Sigmoid colon (tissue), 7 donors: ENCODE results near the gene BRME1. TPM values are rescaled to one million over a fixed set of nuclear protein-coding genes. Genes with fewer than 3 reads are reported as not detected.

ENCODE experiments used
- DNase-seq: peaks from one replicate; pipeline ENCODE4 v3.0.0-alpha.2; 2019
- H3K27ac ChIP-seq, 4 donors: fragments of 200-600 bp; sonication (generic); one replicate each; pipeline ENCODE4 v1.5.1; 2016 to 2019; ENCODE audit warnings: mild to moderate bottlenecking in 1 of 4
- H3K27me3 ChIP-seq, 3 donors: fragments of 200-600 bp; sonication (generic); one replicate each; pipeline ENCODE4 v1.5.1; 2019; ENCODE audit warnings: mild to moderate bottlenecking in 1 of 3
- H3K36me3 ChIP-seq, 4 donors: fragments of 200-600 bp; sonication (generic); one replicate each; pipeline ENCODE4 v1.5.1; 2016 to 2019
- H3K4me1 ChIP-seq, 4 donors: fragments of 200-600 bp; sonication (generic); one replicate each; pipeline ENCODE4 v1.5.1; 2017 to 2019
- H3K4me3 ChIP-seq, 4 donors: fragments of 200-600 bp; sonication (generic); one replicate each; pipeline ENCODE4 v1.5.1; 2017 to 2019; ENCODE audit warnings: mild to moderate bottlenecking in 2 of 4, moderate library complexity in 1 of 4
- H3K9me3 ChIP-seq, 4 donors: fragments of 200-600 bp in 3 of 4; sonication (generic) in 3 of 4; one replicate each; pipeline versions ENCODE4 v1.5.1 to v1.6.1; 2013 to 2019
- CTCF ChIP-seq, 4 experiments: fragments of 450-650 bp in 3 of 4; fragments of 200-600 bp in 1 of 4; IDR thresholded peaks; one replicate each; pipeline ENCODE4 v1.5.1; 2016 to 2019; ENCODE audit warnings: antibody characterized with exemption in 4 of 4, mild to moderate bottlenecking in 3 of 4, moderate library complexity in 2 of 4
- EP300 ChIP-seq, 4 donors: sonication (generic); formaldehyde crosslinking; IDR thresholded peaks; one replicate each; pipeline ENCODE4 v1.6.1; 2017; ENCODE audit warnings: antibody characterized with exemption in 4 of 4
- POLR2A ChIP-seq, 2 donors: fragments of 450-650 bp; IDR thresholded peaks; one replicate each; pipeline ENCODE4 v1.6.1; 2016; ENCODE audit warnings: antibody characterized with exemption in 2 of 2, mild to moderate bottlenecking in 2 of 2, moderate library complexity in 2 of 2
- POLR2AphosphoS5 ChIP-seq, 4 donors: sonication (generic); formaldehyde crosslinking; IDR thresholded peaks; one replicate each; pipeline ENCODE4 v1.6.1; 2017; ENCODE audit warnings: antibody characterized with exemption in 4 of 4
- WGBS, 2 donors: extraction: QIAGEN DNeasy Blood & Tissue Kit; methylation state at CpG; one replicate each; pipeline ENCODE4 v1.1.7; 2013; 5-methylcytosine and 5-hydroxymethylcytosine counted together
- intact Hi-C: fragments of 100-400 bp; cut with DNase I; formaldehyde crosslinking; loops from one replicate; pipeline ENCODE4 v1.15.1; 2023
- polyA plus RNA-seq, 3 donors: library from polyadenylated mRNA; stranded (reverse); fragments of 200-250 nt; gene quantifications; one replicate each; pipeline ENCODE4 v1.2.3, GENCODE V29; 2013
- total RNA-seq, 4 donors: library from RNA; depleted of rRNA; stranded (reverse); fragments of >200 nt; gene quantifications; one replicate each; pipeline ENCODE4 v1.1.0, GENCODE V29; 2016
- donor health status: healthy with polysubstance abuse.
- donor health status: Bipolar disorder and iron deficiency.
- donor health status: healthy.

BRME1 gene
- total and polyA plus RNA-seq, 7 donors: 0.99 to 9.0 (median 1.8) TPM

DNA sequence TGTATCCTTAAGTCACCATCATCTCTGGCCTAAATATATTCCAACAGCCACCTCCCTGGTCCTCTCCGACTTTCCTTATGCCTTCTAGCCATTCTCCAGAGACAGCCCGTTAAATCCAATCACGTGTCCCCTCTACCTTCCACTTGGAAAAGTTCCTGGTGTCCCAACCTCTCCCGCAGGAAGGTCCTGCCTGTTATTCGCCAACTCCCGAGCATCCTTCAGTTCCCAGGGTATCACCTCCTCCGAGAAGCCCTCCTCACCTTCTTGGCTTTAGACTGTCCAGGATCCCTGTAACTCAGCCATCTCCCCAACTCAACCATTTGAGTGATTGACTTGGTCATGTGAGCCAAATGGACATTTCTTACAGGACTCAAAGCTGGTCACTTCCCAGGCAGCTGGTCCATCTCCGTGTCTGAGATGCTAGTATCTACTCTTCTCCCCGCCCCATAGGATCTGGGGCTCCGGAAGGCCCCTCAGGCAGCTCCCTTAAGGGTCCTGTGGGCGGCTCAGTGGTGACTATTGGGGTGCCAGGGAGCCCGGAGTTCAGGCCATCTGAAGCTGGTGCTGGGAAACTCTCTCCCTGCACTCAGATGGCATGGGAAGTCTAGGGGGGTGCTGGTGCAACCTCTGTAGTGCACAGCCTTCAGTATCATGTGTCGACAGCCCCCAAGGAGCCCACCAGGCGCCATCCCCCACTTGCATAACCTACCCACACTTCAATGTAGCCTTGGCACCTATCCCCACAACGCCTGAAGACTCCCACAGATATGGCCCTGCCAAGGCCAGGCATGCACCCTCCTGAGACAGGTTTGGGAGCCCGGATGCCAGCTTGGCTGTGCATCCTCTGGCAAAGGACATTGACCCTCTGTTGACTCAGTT, 56.9 kb downstream of the BRME1 start:
- Histone ChIP-seq H3K4me1 (peaks cover 0 to 78% (median 61%) of the 10 kb centered on the region in 4 donors), H3K27me3 (no peaks in the 10 kb centered on the region), H3K4me3 (no peak overlapping the region), H3K9me3 (no peaks in the 10 kb centered on the region), H3K27ac (peak overlapping the region; percentile 96 to 100 (median 99)), H3K36me3 (no peaks in the 10 kb centered on the region)
- 57 to 77% methylated on average over 16 of the region's 16 CpGs for WGBS, 2 donors
- TF ChIP-seq POLR2A (IDR thresholded peaks at IDR 0.05) (no peak), CTCF (IDR thresholded peaks at IDR 0.05) (no peak), EP300 (IDR thresholded peaks at IDR 0.05) (no peak), POLR2AphosphoS5 (IDR thresholded peaks at IDR 0.05) (no peak)
- DNase-seq: no peak
- intact Hi-C loops: loop anchor here (5.0 to 10.0 kb wide), 3 partner anchors 687 to 1057 kb away; partner anchors contain the start of gene JUNB

GRCh38 chr19:13848340-13848677, 57.6 kb downstream of the BRME1 start:
- peaks cover 0 to 81% (median 67%) of the 10 kb centered on the region in 4 donors for H3K4me1 ChIP-seq
- TF ChIP-seq POLR2A (IDR thresholded peaks at IDR 0.05) (no peak), EP300 (IDR thresholded peaks at IDR 0.05) (no peak), CTCF (IDR thresholded peaks at IDR 0.05) (no peak), POLR2AphosphoS5 (IDR thresholded peaks at IDR 0.05) (no peak)
- H3K36me3 ChIP-seq: no peaks in the 10 kb centered on the region
- 67 to 75% methylated on average over 4 of the region's 4 CpGs for WGBS, 2 donors
- intact Hi-C loops: loop anchor here (5.0 to 10.0 kb wide), 3 partner anchors 686 to 1056 kb away; partner anchors contain the start of gene JUNB
- no peak overlapping the region for H3K4me3 ChIP-seq
- H3K27ac ChIP-seq: peak overlapping the region; percentile 96 to 100 (median 99)
- no peaks in the 10 kb centered on the region for H3K9me3 ChIP-seq
- H3K27me3 ChIP-seq: no peaks in the 10 kb centered on the region
- DNase-seq: no peak

GRCh38 chr19:13847407-13848339, 58.2 kb downstream of the BRME1 start:
- DNase-seq: peak; percentile 98
- TF ChIP-seq CTCF (IDR thresholded peaks at IDR 0.05): peak in 2 of 4 experiments; percentile 18 to 21
- peak; percentile 87 to 95 (median 93) for TF ChIP-seq POLR2AphosphoS5 (IDR thresholded peaks at IDR 0.05)
- peak in 2 of 4 donors; percentile 60 to 72 for TF ChIP-seq EP300 (IDR thresholded peaks at IDR 0.05)
- TF ChIP-seq POLR2A (IDR thresholded peaks at IDR 0.05): peak; percentile 79 to 86
- Histone ChIP-seq H3K4me3 (peak overlapping the region; percentile 47 to 60 (median 54)), H3K36me3 (no peaks in the 10 kb centered on the region), H3K27me3 (no peaks in the 10 kb centered on the region), H3K27ac (peak overlapping the region; percentile 96 to 100 (median 99)), H3K9me3 (no peaks in the 10 kb centered on the region), H3K4me1 (peaks cover 0 to 79% (median 69%) of the 10 kb centered on the region in 4 donors)
- intact Hi-C loops: loop anchor here (5.0 to 10.0 kb wide), 3 partner anchors 685 to 1055 kb away; partner anchors contain the start of gene JUNB
- 2 to 4% methylated on average over 47 of the region's 47 CpGs for WGBS, 2 donors

- H3K9me3 ChIP-seq: no peaks in the 10 kb centered on the region
- H3K36me3 ChIP-seq: no peaks in the 10 kb centered on the region
- TF ChIP-seq POLR2A (IDR thresholded peaks at IDR 0.05) (no peak), EP300 (IDR thresholded peaks at IDR 0.05) (peak; percentile 5 to 80 (median 55)), CTCF (IDR thresholded peaks at IDR 0.05) (no peak), POLR2AphosphoS5 (IDR thresholded peaks at IDR 0.05) (peak; percentile 14 to 79 (median 39))
- no peaks in the 10 kb centered on the region for H3K27me3 ChIP-seq
- peak; percentile 95 for DNase-seq
- peak overlapping the region; percentile 47 to 60 (median 54) for H3K4me3 ChIP-seq
- intact Hi-C loops: loop anchor here (5.0 to 10.0 kb wide), 3 partner anchors 684 to 1054 kb away; partner anchors contain the start of gene JUNB
- peaks cover 0 to 75% (median 64%) of the 10 kb centered on the region in 4 donors for H3K4me1 ChIP-seq
- 1 to 2% methylated on average over 23 of the region's 23 CpGs for WGBS, 2 donors
- peak overlapping the region; percentile 96 to 100 (median 99) for H3K27ac ChIP-seq
Measured at GRCh38 chr19:13846557-13847406, 59.1 kb downstream of the BRME1 start.
